ENCODE data around the gene PRSS33. TPM values are rescaled to one million over a fixed set of nuclear protein-coding genes. Genes with fewer than 3 reads are reported as not detected.

Gene PRSS33
- total RNA-seq, 1 experiment from 2014 or later, result not detected

GRCh38 chr16:2816751-2817339 lies 29.5 kb upstream of the PRSS33 start, which contains the start of gene PRSS21:
PRSS21 (plus strand) TSS chr16:2817237; CDS start chr16:2817269, 32 bp downstream.
- Histone ChIP-seq H3K27me3 (ENCODE audit: control insufficient read depth, insufficient read depth, low read length) (no peaks in the 10 kb centered on the region; the same call in 1 of the 2 replicates), H3K4me3 (ENCODE audit: insufficient read depth, low read depth, low read length) (no peak within 1 kb of the TSS), H3K36me3 (replicated peaks; ENCODE audit: control insufficient read depth, insufficient read depth, low read length) (no peaks in the 10 kb centered on the region)
- DNase-seq, result peak; percentile 93

- no peaks in the 10 kb centered on the region; the same call in 1 of the 2 replicates for H3K27me3 ChIP-seq (ENCODE audit: control insufficient read depth, insufficient read depth, low read length)
- peak; percentile 50 for DNase-seq
- H3K4me3 ChIP-seq (ENCODE audit: insufficient read depth, low read depth, low read length), result no peak overlapping the region
- no peaks in the 10 kb centered on the region for H3K36me3 ChIP-seq (replicated peaks; ENCODE audit: control insufficient read depth, insufficient read depth, low read length)
Observed at GRCh38 chr16:2815299-2815771, 28.0 kb upstream of the PRSS33 start.

GRCh38 chr16:2814551-2815298 lies 27.4 kb upstream of the PRSS33 start:
- no peak overlapping the region for H3K4me3 ChIP-seq (ENCODE audit: insufficient read depth, low read depth, low read length)
- H3K27me3 ChIP-seq (ENCODE audit: control insufficient read depth, insufficient read depth, low read length), result no peaks in the 10 kb centered on the region; the same call in 1 of the 2 replicates
- peak; percentile 36 for DNase-seq
- H3K36me3 ChIP-seq (replicated peaks; ENCODE audit: control insufficient read depth, insufficient read depth, low read length), result no peaks in the 10 kb centered on the region

- H3K27me3 ChIP-seq (ENCODE audit: control insufficient read depth, insufficient read depth, low read length), result no peaks in the 10 kb centered on the region; the same call in 1 of the 2 replicates
- no peaks in the 10 kb centered on the region for H3K36me3 ChIP-seq (replicated peaks; ENCODE audit: control insufficient read depth, insufficient read depth, low read length)
- peak; percentile 37 for DNase-seq
- no peak overlapping the region for H3K4me3 ChIP-seq (ENCODE audit: insufficient read depth, low read depth, low read length)
Observed at GRCh38 chr16:2813771-2814221, 26.4 kb upstream of the PRSS33 start.

- Histone ChIP-seq H3K36me3 (replicated peaks; ENCODE audit: control insufficient read depth, insufficient read depth, low read length) (no peaks in the 10 kb centered on the region), H3K4me3 (ENCODE audit: insufficient read depth, low read depth, low read length) (no peak overlapping the region), H3K27me3 (ENCODE audit: control insufficient read depth, insufficient read depth, low read length) (no peaks in the 10 kb centered on the region; the same call in 1 of the 2 replicates)
- peak; percentile 39 for DNase-seq
Observed at GRCh38 chr16:2811703-2812471, 24.5 kb upstream of the PRSS33 start.

GRCh38 chr16:2810651-2811050 lies 23.3 kb upstream of the PRSS33 start:
- DNase-seq, result no peak
- no peaks in the 10 kb centered on the region for H3K36me3 ChIP-seq (replicated peaks; ENCODE audit: control insufficient read depth, insufficient read depth, low read length)
- H3K4me3 ChIP-seq (ENCODE audit: insufficient read depth, low read depth, low read length), result no peak overlapping the region
- H3K27me3 ChIP-seq (ENCODE audit: control insufficient read depth, insufficient read depth, low read length), result no peaks in the 10 kb centered on the region; the same call in 1 of the 2 replicates

GRCh38 chr16:2809149-2809760 lies 21.9 kb upstream of the PRSS33 start:
- no peaks in the 10 kb centered on the region for H3K36me3 ChIP-seq (replicated peaks; ENCODE audit: control insufficient read depth, insufficient read depth, low read length)
- H3K27me3 ChIP-seq (ENCODE audit: control insufficient read depth, insufficient read depth, low read length), result no peaks in the 10 kb centered on the region; the same call in 1 of the 2 replicates
- DNase-seq, result no peak
- H3K4me3 ChIP-seq (ENCODE audit: insufficient read depth, low read depth, low read length), result no peak overlapping the region

GRCh38 chr16:2808181-2808580 lies 20.8 kb upstream of the PRSS33 start:
- H3K4me3 ChIP-seq (ENCODE audit: insufficient read depth, low read depth, low read length), result no peak overlapping the region
- DNase-seq, result no peak
- H3K36me3 ChIP-seq (replicated peaks; ENCODE audit: control insufficient read depth, insufficient read depth, low read length), result no peaks in the 10 kb centered on the region
- no peaks in the 10 kb centered on the region; the same call in 1 of the 2 replicates for H3K27me3 ChIP-seq (ENCODE audit: control insufficient read depth, insufficient read depth, low read length)

- Histone ChIP-seq H3K27me3 (ENCODE audit: control insufficient read depth, insufficient read depth, low read length) (no peaks in the 10 kb centered on the region), H3K36me3 (replicated peaks; ENCODE audit: control insufficient read depth, insufficient read depth, low read length) (no peaks in the 10 kb centered on the region), H3K4me3 (ENCODE audit: insufficient read depth, low read depth, low read length) (no peak overlapping the region)
- no peak for DNase-seq
Observed at GRCh38 chr16:2806286-2806685, 18.9 kb upstream of the PRSS33 start.

GRCh38 chr16:2804728-2805127 lies 17.4 kb upstream of the PRSS33 start:
- no peaks in the 10 kb centered on the region for H3K36me3 ChIP-seq (replicated peaks; ENCODE audit: control insufficient read depth, insufficient read depth, low read length)
- H3K4me3 ChIP-seq (ENCODE audit: insufficient read depth, low read depth, low read length), result no peak overlapping the region
- H3K27me3 ChIP-seq (ENCODE audit: control insufficient read depth, insufficient read depth, low read length), result no peaks in the 10 kb centered on the region
- DNase-seq, result no peak

GRCh38 chr16:2803545-2804195 lies 16.3 kb upstream of the PRSS33 start:
- Histone ChIP-seq H3K4me3 (ENCODE audit: insufficient read depth, low read depth, low read length) (no peak overlapping the region), H3K36me3 (replicated peaks; ENCODE audit: control insufficient read depth, insufficient read depth, low read length) (no peaks in the 10 kb centered on the region), H3K27me3 (ENCODE audit: control insufficient read depth, insufficient read depth, low read length) (no peaks in the 10 kb centered on the region)
- no peak for DNase-seq

GRCh38 chr16:2799859-2800226 lies 12.5 kb upstream of the PRSS33 start:
- Histone ChIP-seq H3K36me3 (replicated peaks; ENCODE audit: control insufficient read depth, insufficient read depth, low read length) (no peaks in the 10 kb centered on the region), H3K27me3 (ENCODE audit: control insufficient read depth, insufficient read depth, low read length) (no peaks in the 10 kb centered on the region), H3K4me3 (ENCODE audit: insufficient read depth, low read depth, low read length) (no peak overlapping the region)
- DNase-seq, result no peak

GRCh38 chr16:2799205-2799858 lies 12.0 kb upstream of the PRSS33 start:
- H3K27me3 ChIP-seq (ENCODE audit: control insufficient read depth, insufficient read depth, low read length), result no peaks in the 10 kb centered on the region

More at GRCh38 chr16:2799205-2799858, 12.0 kb upstream of the PRSS33 start:
- Histone ChIP-seq H3K36me3 (replicated peaks; ENCODE audit: control insufficient read depth, insufficient read depth, low read length) (no peaks in the 10 kb centered on the region), H3K4me3 (ENCODE audit: insufficient read depth, low read depth, low read length) (no peak overlapping the region)
- peak; percentile 34 for DNase-seq

All from H7 (cell line).